ENCODE results near the gene ANKRD13C.
A peak's percentile ranks its signal among the peaks of the same experiment; 100 is the strongest.

ANKRD13C gene

GRCh38 chr1:70295749-70296148 is 58.8 kb downstream of the ANKRD13C start:
- in situ Hi-C loops (cut with HindIII; ENCODE audit: low pct_ligation_motif_present, low sequenced_read_pairs): no loop called here
- Histone ChIP-seq H3K36me3 (replicated peaks) (peaks cover 14% of the 10 kb centered on the region), H3K4me3 (ENCODE audit: low read depth, low read length) (no peak overlapping the region), H3K27me3 (replicated peaks) (no peaks in the 10 kb centered on the region), H3K27ac (no peak overlapping the region)
- no peak for TF ChIP-seq CTCF (IDR thresholded peaks at IDR 0.05; ENCODE audit: low read depth, low read length, missing control alignments)
- no peak for DNase-seq

GRCh38 chr1:70293186-70293843 is 61.2 kb downstream of the ANKRD13C start:
- in situ Hi-C loops (cut with HindIII; ENCODE audit: low pct_ligation_motif_present, low sequenced_read_pairs): no loop called here

GRCh38 chr1:70290218-70290617 is 64.3 kb downstream of the ANKRD13C start:
- Histone ChIP-seq H3K36me3 (replicated peaks) (peaks cover 8% of the 10 kb centered on the region), H3K4me3 (ENCODE audit: low read depth, low read length) (no peak overlapping the region), H3K27ac (no peak overlapping the region), H3K27me3 (replicated peaks) (no peaks in the 10 kb centered on the region)
- no peak for TF ChIP-seq CTCF (IDR thresholded peaks at IDR 0.05; ENCODE audit: low read depth, low read length, missing control alignments)
- in situ Hi-C loops (cut with HindIII; ENCODE audit: low pct_ligation_motif_present, low sequenced_read_pairs): no loop called here
- DNase-seq: peak; percentile 3

More at GRCh38 chr1:70293186-70293843, 61.2 kb downstream of the ANKRD13C start:
- TF ChIP-seq CTCF (IDR thresholded peaks at IDR 0.05; ENCODE audit: low read depth, low read length, missing control alignments): no peak
- peaks cover 8% of the 10 kb centered on the region for H3K36me3 ChIP-seq (replicated peaks)
- H3K27me3 ChIP-seq (replicated peaks): no peaks in the 10 kb centered on the region
- no peak overlapping the region for H3K4me3 ChIP-seq (ENCODE audit: low read depth, low read length)
- H3K27ac ChIP-seq: no peak overlapping the region
- no peak for DNase-seq

GRCh38 chr1:70288166-70288565 is 66.4 kb downstream of the ANKRD13C start:
- in situ Hi-C loops (cut with HindIII; ENCODE audit: low pct_ligation_motif_present, low sequenced_read_pairs): no loop called here
- TF ChIP-seq CTCF (IDR thresholded peaks at IDR 0.05; ENCODE audit: low read depth, low read length, missing control alignments): no peak

GRCh38 chr1:70286453-70286852 is 68.1 kb downstream of the ANKRD13C start:
- DNase-seq: no peak
- in situ Hi-C loops (cut with HindIII; ENCODE audit: low pct_ligation_motif_present, low sequenced_read_pairs): no loop called here
- TF ChIP-seq CTCF (IDR thresholded peaks at IDR 0.05; ENCODE audit: low read depth, low read length, missing control alignments): no peak
- Histone ChIP-seq H3K27ac (no peak overlapping the region), H3K27me3 (replicated peaks) (no peaks in the 10 kb centered on the region), H3K36me3 (replicated peaks) (peaks cover 6% of the 10 kb centered on the region), H3K4me3 (ENCODE audit: low read depth, low read length) (no peak overlapping the region)

More at GRCh38 chr1:70288166-70288565, 66.4 kb downstream of the ANKRD13C start:
- Histone ChIP-seq H3K4me3 (ENCODE audit: low read depth, low read length) (no peak overlapping the region), H3K27me3 (replicated peaks) (no peaks in the 10 kb centered on the region), H3K27ac (no peak overlapping the region), H3K36me3 (replicated peaks) (peaks cover 6% of the 10 kb centered on the region)
- no peak for DNase-seq

- H3K4me3 ChIP-seq (ENCODE audit: low read depth, low read length): no peak overlapping the region
- no peak overlapping the region for H3K27ac ChIP-seq
- TF ChIP-seq CTCF (IDR thresholded peaks at IDR 0.05; ENCODE audit: low read depth, low read length, missing control alignments): no peak
- no peak for DNase-seq
- H3K27me3 ChIP-seq (replicated peaks): no peaks in the 10 kb centered on the region
- H3K36me3 ChIP-seq (replicated peaks): peaks cover 2% of the 10 kb centered on the region
- in situ Hi-C loops (cut with HindIII; ENCODE audit: low pct_ligation_motif_present, low sequenced_read_pairs): no loop called here
These were observed 70.2 kb downstream of the ANKRD13C start for GRCh38 chr1:70284366-70284765.

All from brain microvascular endothelial cell (primary cell).